K562 (cell line): ENCODE measurements around the gene OTUB2. TPM values are rescaled to one million over a fixed set of nuclear protein-coding genes. Genes with fewer than 3 reads are reported as not detected.
A peak's percentile ranks its signal among the peaks of the same experiment; 100 is the strongest.

ENCODE experiments used
- DPF2 ChIP-seq: fragments of 450-650 bp; IDR thresholded peaks from 2 replicates; pipeline ENCODE4 v1.6.1; 2016
- FOXK2 ChIP-seq, 2 experiments: fragments of 450-650 bp; IDR thresholded peaks in 1 of 2; conservative IDR thresholded peaks in 1 of 2; 2 replicates each; pipeline ENCODE4 v1.6.1; 2016; ENCODE audit warnings: low read depth in 2 of 2, mild to moderate bottlenecking in 1 of 2
- GATAD2B ChIP-seq: fragments of 450-650 bp; IDR thresholded peaks from 2 replicates; pipeline ENCODE4 v1.6.1; 2017; ENCODE audit warnings: mild to moderate bottlenecking, borderline replicate concordance
- GTF2A2 ChIP-seq: IDR thresholded peaks from 2 replicates; pipeline ENCODE4 v1.6.1; 2016; ENCODE audit warnings: mild to moderate bottlenecking, missing genetic modification characterization, missing compliant biosample characterization
- GTF3C2 ChIP-seq: IDR thresholded peaks from 3 replicates; pipeline ENCODE4 v1.6.1; 2011; ENCODE audit warnings: borderline replicate concordance, mild to moderate bottlenecking, moderate library complexity; ENCODE audit not compliant: insufficient read length; ENCODE audit errors: extremely low read depth
- MCM3 ChIP-seq: fragments of 450-650 bp; IDR thresholded peaks from 2 replicates; pipeline ENCODE4 v1.6.1; 2016
- NBN ChIP-seq: fragments of 450-650 bp; IDR thresholded peaks from 2 replicates; pipeline ENCODE4 v1.6.1; 2016; ENCODE audit warnings: low read depth, mild to moderate bottlenecking
- NCOA6 ChIP-seq: fragments of 450-650 bp; IDR thresholded peaks from 2 replicates; pipeline ENCODE4 v1.6.1; 2017; ENCODE audit warnings: mild to moderate bottlenecking
- PHTF2 ChIP-seq: fragments of 250-450 bp; sonication (Bioruptor Pico); IDR thresholded peaks from 2 replicates; pipeline ENCODE4 v1.5.0; 2021; ENCODE audit warnings: mild to moderate bottlenecking
- PML ChIP-seq: IDR thresholded peaks from 2 replicates; pipeline ENCODE4 v1.6.1; 2012; ENCODE audit warnings: low read length, inconsistent platforms
- POLR2G ChIP-seq: fragments of 200-400 bp; formaldehyde crosslinking; IDR thresholded peaks from 2 replicates; pipeline ENCODE4 v1.6.1; 2017; ENCODE audit warnings: low read depth, mild to moderate bottlenecking, antibody characterized with exemption, low read length, moderate library complexity
- RAD21 ChIP-seq, 2 experiments: fragments of 250-450 bp in 1 of 2; fragments of 450-650 bp in 1 of 2; sonication (Bioruptor Pico) in 1 of 2; formaldehyde crosslinking in 1 of 2; IDR thresholded peaks in 1 of 2; conservative IDR thresholded peaks in 1 of 2; 2 replicates each; pipeline versions ENCODE4 v1.4.0 to v1.8.0; 2020 to 2022; ENCODE audit warnings: mild to moderate bottlenecking in 2 of 2, moderate library complexity in 1 of 2
- SETDB1 ChIP-seq: IDR thresholded peaks from one replicate; pipeline ENCODE4 v1.6.1; 2012; ENCODE audit warnings: low read length, control low read depth, inconsistent platforms
- SMAD3 ChIP-seq: fragments of 450-650 bp; formaldehyde crosslinking; conservative IDR thresholded peaks from 2 replicates; pipeline ENCODE4 v1.4.0; 2020; ENCODE audit warnings: mild to moderate bottlenecking
- SMC3 ChIP-seq: conservative IDR thresholded peaks from 2 replicates; pipeline ENCODE4 v1.6.1; 2011; ENCODE audit warnings: low read depth, low read length, improper control_type of control experiment; ENCODE audit not compliant: insufficient read depth
- TSHZ1 ChIP-seq: fragments of 250-450 bp; sonication (Bioruptor Pico); IDR thresholded peaks from 2 replicates; pipeline ENCODE4 v1.4.0; 2020; ENCODE audit warnings: mild to moderate bottlenecking, moderate library complexity
- ZNF507 ChIP-seq: conservative IDR thresholded peaks from 2 replicates; pipeline ENCODE4 v1.6.1; 2017; ENCODE audit warnings: missing genetic modification characterization, missing compliant biosample characterization
- polyA plus RNA-seq, 8 experiments: library from polyadenylated mRNA; depleted of rRNA in 4 of 8; stranded (reverse) in 5 of 8; unstranded in 3 of 8; fragments of >200 nt; fragmentation: Nextera tagmentation in 2 of 8; fragmentation: Illumina TruSeq in 1 of 8; extraction: Ambion mirVana in 2 of 8; extraction: Trizol in 1 of 8; gene quantifications; 2 replicates each; pipeline versions ENCODE4 v1.2.1 to v1.2.3, GENCODE V29; 2011 to 2014; ENCODE audit warnings: inconsistent platforms in 1 of 8, missing spikeins in 1 of 8
- total RNA-seq, 7 experiments: library from RNA; depleted of rRNA in 6 of 7; stranded (reverse); fragments of >200 nt in 6 of 7; fragmentation: Illumina TruSeq in 2 of 7; extraction: Trizol in 2 of 7; gene quantifications; 2 replicates each; pipeline versions ENCODE4 v1.2.1 to v1.2.3, GENCODE V29; 2011 to 2021; ENCODE audit warnings: low replicate concordance in 1 of 7
- TF ChIP-seq, protein P1 (sequence below): fragments of 450-650 bp; IDR thresholded peaks from 2 replicates; pipeline ENCODE4 v1.6.1; 2016; ENCODE audit warnings: low read depth, mild to moderate bottlenecking, moderate library complexity
- TF ChIP-seq, protein P2 (sequence below): sonication (generic); formaldehyde crosslinking; IDR thresholded peaks from 2 replicates; pipeline ENCODE4 v1.8.1; 2023; ENCODE audit warnings: mild to moderate bottlenecking, missing genetic modification reagents

Gene OTUB2
- total and polyA plus RNA-seq, 9 of the 15 experiments (the other 6 are each of a cell fraction or from before 2014, with no cell fraction given), result 0.01 to 0.31 (median 0.11) TPM

GRCh38 chr14:94026173-94026888 lies at the start of gene OTUB2 (continued):
- TF ChIP-seq TSHZ1 (CRISPR knock-in tag), result no peak
- TF ChIP-seq, protein P1, sequence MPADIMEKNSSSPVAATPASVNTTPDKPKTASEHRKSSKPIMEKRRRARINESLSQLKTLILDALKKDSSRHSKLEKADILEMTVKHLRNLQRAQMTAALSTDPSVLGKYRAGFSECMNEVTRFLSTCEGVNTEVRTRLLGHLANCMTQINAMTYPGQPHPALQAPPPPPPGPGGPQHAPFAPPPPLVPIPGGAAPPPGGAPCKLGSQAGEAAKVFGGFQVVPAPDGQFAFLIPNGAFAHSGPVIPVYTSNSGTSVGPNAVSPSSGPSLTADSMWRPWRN, result no peak
- no peak for TF ChIP-seq SMAD3 (CRISPR knock-in tag)
- no peak for TF ChIP-seq PHTF2 (CRISPR knock-in tag)
- TF ChIP-seq GATAD2B, result no peak
- TF ChIP-seq, protein P2, sequence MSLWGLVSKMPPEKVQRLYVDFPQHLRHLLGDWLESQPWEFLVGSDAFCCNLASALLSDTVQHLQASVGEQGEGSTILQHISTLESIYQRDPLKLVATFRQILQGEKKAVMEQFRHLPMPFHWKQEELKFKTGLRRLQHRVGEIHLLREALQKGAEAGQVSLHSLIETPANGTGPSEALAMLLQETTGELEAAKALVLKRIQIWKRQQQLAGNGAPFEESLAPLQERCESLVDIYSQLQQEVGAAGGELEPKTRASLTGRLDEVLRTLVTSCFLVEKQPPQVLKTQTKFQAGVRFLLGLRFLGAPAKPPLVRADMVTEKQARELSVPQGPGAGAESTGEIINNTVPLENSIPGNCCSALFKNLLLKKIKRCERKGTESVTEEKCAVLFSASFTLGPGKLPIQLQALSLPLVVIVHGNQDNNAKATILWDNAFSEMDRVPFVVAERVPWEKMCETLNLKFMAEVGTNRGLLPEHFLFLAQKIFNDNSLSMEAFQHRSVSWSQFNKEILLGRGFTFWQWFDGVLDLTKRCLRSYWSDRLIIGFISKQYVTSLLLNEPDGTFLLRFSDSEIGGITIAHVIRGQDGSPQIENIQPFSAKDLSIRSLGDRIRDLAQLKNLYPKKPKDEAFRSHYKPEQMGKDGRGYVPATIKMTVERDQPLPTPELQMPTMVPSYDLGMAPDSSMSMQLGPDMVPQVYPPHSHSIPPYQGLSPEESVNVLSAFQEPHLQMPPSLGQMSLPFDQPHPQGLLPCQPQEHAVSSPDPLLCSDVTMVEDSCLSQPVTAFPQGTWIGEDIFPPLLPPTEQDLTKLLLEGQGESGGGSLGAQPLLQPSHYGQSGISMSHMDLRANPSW (CRISPR knock-in tag), result no peak
- no peak for TF ChIP-seq GTF2A2 (tag)
- TF ChIP-seq GTF3C2, result no peak
- TF ChIP-seq PML, result no peak
- TF ChIP-seq SMC3, result no peak
- TF ChIP-seq FOXK2 (conservative IDR thresholded peaks at IDR 0.05 in 1 of 2, IDR thresholded peaks at IDR 0.05 in 1 of 2; ENCODE audit: low read depth in 2 of 2), result no peak
- no peak for TF ChIP-seq ZNF507 (tag)
- TF ChIP-seq NCOA6, result peak; percentile 49; the same call in 1 of the 2 replicates
- TF ChIP-seq SETDB1, result no peak
- no peak for TF ChIP-seq MCM3
- TF ChIP-seq DPF2, result no peak
- 0 out of 2 replicates have a peak, but pooled peaks have one; percentile 31 for TF ChIP-seq POLR2G
- no peak for TF ChIP-seq RAD21 (CRISPR knock-in tag; conservative IDR thresholded peaks at IDR 0.05 in 1 of 2, IDR thresholded peaks at IDR 0.05 in 1 of 2)
- no peak for TF ChIP-seq NBN
